Caco-2 (cell line): ENCODE data around the gene BEX2. TPM values are rescaled to one million over a fixed set of nuclear protein-coding genes. Genes with fewer than 3 reads are reported as not detected.

ENCODE experiments used
- BruUV-seq: library from RNA; stranded (reverse); fragments of 400-500 nt; replicated peaks from 2 replicates; lab custom pipeline; 2021; lab: Mats Ljungman, UMichigan
- CTCF ChIA-PET: fragments of 300-600 bp; sonication (Branson Sonifier 250); formaldehyde crosslinking; loops from one replicate; lab custom pipeline; 2022; ENCODE audit warnings: antibody characterized with exemption; lab: Charles Lee
- POLR2A ChIA-PET: fragments of 300-600 bp; sonication (Branson Sonifier 250); formaldehyde crosslinking; loops from one replicate; lab custom pipeline; 2022; ENCODE audit warnings: antibody characterized with exemption; lab: Charles Lee
- DNase-seq, 2 experiments: peaks; one replicate each; pipeline versions ENCODE4 v3.0.0 to v3.0.0-alpha.2; 2020 to 2022
- H3K27me3 ChIP-seq: replicated peaks from 2 replicates; pipeline ENCODE4 v1.6.0; 2011; ENCODE audit warnings: low read length; ENCODE audit not compliant: control insufficient read depth, insufficient read depth
- H3K36me3 ChIP-seq: 2 replicates; pipeline ENCODE4 v1.5.1; 2011; ENCODE audit warnings: low read length; ENCODE audit not compliant: control insufficient read depth, insufficient read depth
- H3K4me1 ChIP-seq: fragments of 250-450 bp; sonication (Bioruptor Pico); 2 replicates; pipeline ENCODE4 v1.5.1; 2020; ENCODE audit warnings: mild to moderate bottlenecking
- H3K4me3 ChIP-seq: 2 replicates; pipeline ENCODE4 v1.5.1; 2011; ENCODE audit warnings: low read depth, mild to moderate bottlenecking, control low read depth, low read length
- H3K9me3 ChIP-seq: fragments of 250-450 bp; sonication (Bioruptor Pico); 2 replicates; pipeline ENCODE4 v1.5.1; 2020; ENCODE audit warnings: mild to moderate bottlenecking, moderate library complexity
- H3K27ac Mint-ChIP-seq: one replicate; pipeline ENCODE4 v1.8.0; 2022; ENCODE audit warnings: mixed read lengths; ENCODE audit not compliant: unreplicated experiment
- H3K27me3 Mint-ChIP-seq: one replicate; pipeline ENCODE4 v1.8.0; 2022; ENCODE audit warnings: mixed read lengths; ENCODE audit not compliant: insufficient read depth, unreplicated experiment
- H3K36me3 Mint-ChIP-seq: one replicate; pipeline ENCODE4 v1.8.0; 2022; ENCODE audit warnings: mild to moderate bottlenecking, mixed read lengths; ENCODE audit not compliant: insufficient read depth, unreplicated experiment
- H3K4me1 Mint-ChIP-seq: one replicate; pipeline ENCODE4 v1.8.0; 2022; ENCODE audit warnings: low read depth, mixed read lengths; ENCODE audit not compliant: unreplicated experiment
- H3K4me3 Mint-ChIP-seq: one replicate; pipeline ENCODE4 v1.8.0; 2022; ENCODE audit warnings: mild to moderate bottlenecking, moderate library complexity, mixed read lengths; ENCODE audit not compliant: unreplicated experiment
- H3K9me3 Mint-ChIP-seq: one replicate; pipeline ENCODE4 v1.8.0; 2022; ENCODE audit warnings: mixed read lengths; ENCODE audit not compliant: unreplicated experiment
- CTCF ChIP-seq, 2 experiments: fragments of 200-600 bp in 1 of 2; IDR thresholded peaks; 1 replicate in 1 of 2; 2 replicates in 1 of 2; pipeline versions ENCODE4 v1.5.1 to v1.8.0; 2011 to 2022; ENCODE audit warnings: antibody characterized with exemption in 1 of 2, control low read depth in 1 of 2, inconsistent platforms in 1 of 2, low read depth in 1 of 2, low read length in 1 of 2, mild to moderate bottlenecking in 1 of 2, moderate library complexity in 1 of 2; ENCODE audit not compliant: insufficient read depth in 1 of 2, severe bottlenecking in 1 of 2, unreplicated experiment in 1 of 2
- intact Hi-C: fragments of 100-400 bp; cut with micrococcal nuclease; formaldehyde crosslinking; loops from one replicate; pipeline ENCODE4 v1.10.0; 2022; ENCODE audit not compliant: unreplicated experiment
- total RNA-seq: library from RNA; stranded (reverse); gene quantifications from 2 replicates; pipeline ENCODE4 v1.2.3, GENCODE V29; 2022

The BEX2 gene
- total RNA-seq, 1 experiment from 2014 or later = 24.5 TPM

GRCh38 chrX:103304705-103305104 lies 6.1 kb downstream of the BEX2 start:
- Mint-ChIP-seq H3K36me3 (peaks cover 4% of the 10 kb centered on the region), H3K9me3 (no peaks in the 10 kb centered on the region), H3K4me3 (no peak overlapping the region), H3K27ac (no peak overlapping the region), H3K27me3 (no peaks in the 10 kb centered on the region), H3K4me1 (no peaks in the 10 kb centered on the region)
- no peaks in the 10 kb centered on the region for H3K4me1 ChIP-seq
- intact Hi-C loops = no loop called here
- H3K4me3 ChIP-seq = no peak overlapping the region
- BruUV-seq = no TSS peak
- ChIA-PET CTCF (no interaction called here), POLR2A (no interaction called here)
- no peaks in the 10 kb centered on the region for H3K36me3 ChIP-seq
- H3K9me3 ChIP-seq = no peaks in the 10 kb centered on the region
- DNase-seq = no peak
- H3K27me3 ChIP-seq = no peaks in the 10 kb centered on the region
- TF ChIP-seq CTCF (IDR thresholded peaks at IDR 0.05; ENCODE audit: insufficient read depth in 1 of 2, low read depth in 1 of 2, low read length in 1 of 2, severe bottlenecking in 1 of 2, unreplicated experiment in 1 of 2) = no peak

DNA sequence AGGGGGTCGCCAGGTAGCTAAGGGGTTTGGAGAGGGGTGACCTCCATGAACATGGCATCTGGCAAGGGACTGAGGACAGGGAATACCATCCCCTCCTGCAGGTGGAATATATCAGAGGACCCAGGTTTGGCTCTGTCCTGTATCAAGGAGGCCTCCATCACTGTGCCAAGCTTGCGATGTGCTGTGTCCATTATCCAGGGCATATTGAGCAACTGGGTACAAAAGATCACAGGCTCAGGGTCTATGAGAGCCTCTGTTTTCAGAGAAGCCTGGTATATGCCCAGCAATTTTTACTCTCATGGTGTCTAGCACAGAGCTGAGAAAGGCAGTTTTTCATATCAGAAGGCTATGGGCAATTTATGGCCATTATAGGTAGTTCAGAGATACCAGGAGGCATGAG lies 17.7 kb downstream of the BEX2 start:
- H3K27me3 Mint-ChIP-seq = peaks cover 3% of the 10 kb centered on the region
- H3K4me1 Mint-ChIP-seq = no peaks in the 10 kb centered on the region
- Histone ChIP-seq H3K4me3 (no peak overlapping the region), H3K9me3 (no peaks in the 10 kb centered on the region), H3K27me3 (no peaks in the 10 kb centered on the region), H3K36me3 (no peaks in the 10 kb centered on the region), H3K4me1 (no peaks in the 10 kb centered on the region)
- ChIA-PET POLR2A (no interaction called here), CTCF (no interaction called here)
- H3K27ac Mint-ChIP-seq = no peak overlapping the region
- H3K9me3 Mint-ChIP-seq = no peaks in the 10 kb centered on the region
- no peak overlapping the region for H3K4me3 Mint-ChIP-seq
- no TSS peak for BruUV-seq
- intact Hi-C loops = no loop called here
- no peak for DNase-seq
- TF ChIP-seq CTCF (IDR thresholded peaks at IDR 0.05; ENCODE audit: insufficient read depth in 1 of 2, low read depth in 1 of 2, low read length in 1 of 2, severe bottlenecking in 1 of 2, unreplicated experiment in 1 of 2) = no peak
- no peaks in the 10 kb centered on the region for H3K36me3 Mint-ChIP-seq

- POLR2A ChIA-PET = no interaction called here
- H3K36me3 ChIP-seq = no peaks in the 10 kb centered on the region
- CTCF ChIA-PET = no interaction called here
- Mint-ChIP-seq H3K9me3 (no peaks in the 10 kb centered on the region), H3K4me1 (peaks cover 6% of the 10 kb centered on the region), H3K27me3 (peaks cover 26% of the 10 kb centered on the region), H3K36me3 (no peaks in the 10 kb centered on the region), H3K4me3 (no peak overlapping the region), H3K27ac (no peak overlapping the region)
- intact Hi-C loops = no loop called here
- no TSS peak for BruUV-seq
- no peak for TF ChIP-seq CTCF (IDR thresholded peaks at IDR 0.05; ENCODE audit: insufficient read depth in 1 of 2, low read depth in 1 of 2, low read length in 1 of 2, severe bottlenecking in 1 of 2, unreplicated experiment in 1 of 2)
- no peak for DNase-seq
- no peaks in the 10 kb centered on the region for H3K4me1 ChIP-seq
- H3K4me3 ChIP-seq = no peak overlapping the region
- H3K27me3 ChIP-seq = no peaks in the 10 kb centered on the region
- no peaks in the 10 kb centered on the region for H3K9me3 ChIP-seq
Measured at GRCh38 chrX:103279624-103280023, 31.2 kb downstream of the BEX2 start.
